ENCODE results near the gene SYNGR2.

Gene SYNGR2

GRCh38 chr17:78146881-78147280, 21.5 kb upstream of the SYNGR2 start:
- ATAC-seq = no peak
- TF ChIP-seq OSR1 (CRISPR knock-in tag; IDR thresholded peaks at IDR 0.05) (no peak), ZC3H10 (CRISPR knock-in tag; IDR thresholded peaks at IDR 0.05) (no peak), SNAI2 (CRISPR knock-in tag; IDR thresholded peaks at IDR 0.05) (no peak), PPARA (CRISPR knock-in tag; IDR thresholded peaks at IDR 0.05; ENCODE audit: borderline replicate concordance) (no peak), ARNTL (CRISPR knock-in tag; IDR thresholded peaks at IDR 0.05; ENCODE audit: borderline replicate concordance, low read depth) (no peak), ZNF565 (CRISPR knock-in tag; conservative IDR thresholded peaks at IDR 0.05; ENCODE audit: low read depth) (no peak), TOX (CRISPR knock-in tag; IDR thresholded peaks at IDR 0.05; ENCODE audit: borderline replicate concordance) (no peak), ZNF8 (CRISPR knock-in tag; IDR thresholded peaks at IDR 0.05) (no peak), ISL1 (CRISPR knock-in tag; IDR thresholded peaks at IDR 0.05) (no peak)
- TF ChIP-seq, protein P1, sequence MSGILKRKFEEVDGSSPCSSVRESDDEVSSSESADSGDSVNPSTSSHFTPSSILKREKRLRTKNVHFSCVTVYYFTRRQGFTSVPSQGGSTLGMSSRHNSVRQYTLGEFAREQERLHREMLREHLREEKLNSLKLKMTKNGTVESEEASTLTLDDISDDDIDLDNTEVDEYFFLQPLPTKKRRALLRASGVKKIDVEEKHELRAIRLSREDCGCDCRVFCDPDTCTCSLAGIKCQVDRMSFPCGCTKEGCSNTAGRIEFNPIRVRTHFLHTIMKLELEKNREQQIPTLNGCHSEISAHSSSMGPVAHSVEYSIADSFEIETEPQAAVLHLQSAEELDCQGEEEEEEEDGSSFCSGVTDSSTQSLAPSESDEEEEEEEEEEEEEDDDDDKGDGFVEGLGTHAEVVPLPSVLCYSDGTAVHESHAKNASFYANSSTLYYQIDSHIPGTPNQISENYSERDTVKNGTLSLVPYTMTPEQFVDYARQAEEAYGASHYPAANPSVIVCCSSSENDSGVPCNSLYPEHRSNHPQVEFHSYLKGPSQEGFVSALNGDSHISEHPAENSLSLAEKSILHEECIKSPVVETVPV (CRISPR knock-in tag; IDR thresholded peaks at IDR 0.05) = no peak

GRCh38 chr17:78147315-78147998, 20.9 kb upstream of the SYNGR2 start:
- TF ChIP-seq, protein P2, sequence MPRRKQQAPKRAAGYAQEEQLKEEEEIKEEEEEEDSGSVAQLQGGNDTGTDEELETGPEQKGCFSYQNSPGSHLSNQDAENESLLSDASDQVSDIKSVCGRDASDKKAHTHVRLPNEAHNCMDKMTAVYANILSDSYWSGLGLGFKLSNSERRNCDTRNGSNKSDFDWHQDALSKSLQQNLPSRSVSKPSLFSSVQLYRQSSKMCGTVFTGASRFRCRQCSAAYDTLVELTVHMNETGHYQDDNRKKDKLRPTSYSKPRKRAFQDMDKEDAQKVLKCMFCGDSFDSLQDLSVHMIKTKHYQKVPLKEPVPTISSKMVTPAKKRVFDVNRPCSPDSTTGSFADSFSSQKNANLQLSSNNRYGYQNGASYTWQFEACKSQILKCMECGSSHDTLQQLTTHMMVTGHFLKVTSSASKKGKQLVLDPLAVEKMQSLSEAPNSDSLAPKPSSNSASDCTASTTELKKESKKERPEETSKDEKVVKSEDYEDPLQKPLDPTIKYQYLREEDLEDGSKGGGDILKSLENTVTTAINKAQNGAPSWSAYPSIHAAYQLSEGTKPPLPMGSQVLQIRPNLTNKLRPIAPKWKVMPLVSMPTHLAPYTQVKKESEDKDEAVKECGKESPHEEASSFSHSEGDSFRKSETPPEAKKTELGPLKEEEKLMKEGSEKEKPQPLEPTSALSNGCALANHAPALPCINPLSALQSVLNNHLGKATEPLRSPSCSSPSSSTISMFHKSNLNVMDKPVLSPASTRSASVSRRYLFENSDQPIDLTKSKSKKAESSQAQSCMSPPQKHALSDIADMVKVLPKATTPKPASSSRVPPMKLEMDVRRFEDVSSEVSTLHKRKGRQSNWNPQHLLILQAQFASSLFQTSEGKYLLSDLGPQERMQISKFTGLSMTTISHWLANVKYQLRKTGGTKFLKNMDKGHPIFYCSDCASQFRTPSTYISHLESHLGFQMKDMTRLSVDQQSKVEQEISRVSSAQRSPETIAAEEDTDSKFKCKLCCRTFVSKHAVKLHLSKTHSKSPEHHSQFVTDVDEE (CRISPR knock-in tag; IDR thresholded peaks at IDR 0.05) = no peak
- TF ChIP-seq ARNTL (CRISPR knock-in tag; IDR thresholded peaks at IDR 0.05; ENCODE audit: borderline replicate concordance, low read depth) (no peak), CSDC2 (CRISPR knock-in tag; IDR thresholded peaks at IDR 0.05) (no peak), TCF4 (CRISPR knock-in tag; IDR thresholded peaks at IDR 0.05; ENCODE audit: borderline replicate concordance) (no peak)
- ATAC-seq = no peak

GRCh38 chr17:78148286-78149016, 19.9 kb upstream of the SYNGR2 start:
- TF ChIP-seq BACH2 (CRISPR knock-in tag; IDR thresholded peaks at IDR 0.05; ENCODE audit: borderline replicate concordance) = no peak
- TF ChIP-seq, protein P2 (CRISPR knock-in tag; IDR thresholded peaks at IDR 0.05) = no peak
- no peak for TF ChIP-seq RARB (CRISPR knock-in tag; IDR thresholded peaks at IDR 0.05)
- no peak for TF ChIP-seq CSDC2 (CRISPR knock-in tag; IDR thresholded peaks at IDR 0.05)
- TF ChIP-seq PPARA (CRISPR knock-in tag; IDR thresholded peaks at IDR 0.05; ENCODE audit: borderline replicate concordance) = no peak
- no peak for TF ChIP-seq ZNF70 (CRISPR knock-in tag; IDR thresholded peaks at IDR 0.05)
- TF ChIP-seq ZFP3 (CRISPR knock-in tag; IDR thresholded peaks at IDR 0.05) = no peak
- no peak for TF ChIP-seq ISL1 (CRISPR knock-in tag; IDR thresholded peaks at IDR 0.05)
- TF ChIP-seq ZNF8 (CRISPR knock-in tag; IDR thresholded peaks at IDR 0.05) = no peak
- no peak for TF ChIP-seq CREB5 (CRISPR knock-in tag; IDR thresholded peaks at IDR 0.05; ENCODE audit: low read depth)
- TF ChIP-seq, protein P3, sequence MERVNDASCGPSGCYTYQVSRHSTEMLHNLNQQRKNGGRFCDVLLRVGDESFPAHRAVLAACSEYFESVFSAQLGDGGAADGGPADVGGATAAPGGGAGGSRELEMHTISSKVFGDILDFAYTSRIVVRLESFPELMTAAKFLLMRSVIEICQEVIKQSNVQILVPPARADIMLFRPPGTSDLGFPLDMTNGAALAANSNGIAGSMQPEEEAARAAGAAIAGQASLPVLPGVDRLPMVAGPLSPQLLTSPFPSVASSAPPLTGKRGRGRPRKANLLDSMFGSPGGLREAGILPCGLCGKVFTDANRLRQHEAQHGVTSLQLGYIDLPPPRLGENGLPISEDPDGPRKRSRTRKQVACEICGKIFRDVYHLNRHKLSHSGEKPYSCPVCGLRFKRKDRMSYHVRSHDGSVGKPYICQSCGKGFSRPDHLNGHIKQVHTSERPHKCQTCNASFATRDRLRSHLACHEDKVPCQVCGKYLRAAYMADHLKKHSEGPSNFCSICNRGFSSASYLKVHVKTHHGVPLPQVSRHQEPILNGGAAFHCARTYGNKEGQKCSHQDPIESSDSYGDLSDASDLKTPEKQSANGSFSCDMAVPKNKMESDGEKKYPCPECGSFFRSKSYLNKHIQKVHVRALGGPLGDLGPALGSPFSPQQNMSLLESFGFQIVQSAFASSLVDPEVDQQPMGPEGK (CRISPR knock-in tag; IDR thresholded peaks at IDR 0.05; ENCODE audit: borderline replicate concordance) = no peak
- ATAC-seq = no peak
